Endothelial cell of umbilical vein (primary cell): ENCODE measurements around the gene ARHGAP9. TPM values are rescaled to one million over a fixed set of nuclear protein-coding genes. Genes with fewer than 3 reads are reported as not detected.
A peak's percentile ranks its signal among the peaks of the same experiment; 100 is the strongest.

ENCODE experiments used
- BruUV-seq: library from RNA; stranded (reverse); fragments of 400-500 nt; replicated peaks from 2 replicates; lab custom pipeline; 2021; lab: Mats Ljungman, UMichigan
- CTCF ChIA-PET: fragments of 300-600, 350-600 bp; sonication (Branson Sonifier 250); formaldehyde crosslinking; loops from one replicate; lab custom pipeline; 2021; ENCODE audit warnings: antibody characterized with exemption, inconsistent platforms; lab: Charles Lee
- POLR2A ChIA-PET: fragments of 300-600, 350-600 bp; sonication (Branson Sonifier 250); formaldehyde crosslinking; loops from one replicate; lab custom pipeline; 2021; ENCODE audit warnings: antibody characterized with exemption, inconsistent platforms; lab: Charles Lee
- DNase-seq: peaks from one replicate; pipeline ENCODE4 v3.0.0-alpha.2; 2011; ENCODE audit warnings: low read depth, low spot score
- FAIRE-seq: peaks from 2 replicates; lab custom pipeline; 2011; peaks lifted over from hg19 to GRCh38; lab: Jason Lieb, UNC
- H2AFZ ChIP-seq: 2 replicates; pipeline ENCODE4 v1.6.0; 2012; ENCODE audit warnings: low read depth, low read length, control low read depth, inconsistent platforms
- H3K27ac ChIP-seq: 2 replicates; pipeline ENCODE4 v1.5.1; 2011; ENCODE audit warnings: low read depth, mild to moderate bottlenecking, control low read depth, low read length, moderate library complexity; ENCODE audit not compliant: insufficient read depth
- H3K27me3 ChIP-seq, 2 experiments: 2 replicates each; pipeline versions ENCODE4 v1.6.0 to v1.6.1; 2011; ENCODE audit warnings: low read length in 2 of 2, mixed read lengths in 1 of 2; ENCODE audit not compliant: control insufficient read depth in 2 of 2, insufficient read depth in 2 of 2
- H3K36me3 ChIP-seq, 2 experiments: 2 replicates in 1 of 2; 3 replicates in 1 of 2; pipeline ENCODE4 v1.5.1; 2011; ENCODE audit warnings: low read length in 2 of 2, mild to moderate bottlenecking in 1 of 2, moderate library complexity in 1 of 2; ENCODE audit not compliant: control insufficient read depth in 2 of 2, insufficient read depth in 2 of 2; ENCODE audit errors: extremely low read depth in 1 of 2
- H3K4me1 ChIP-seq: 3 replicates; pipeline ENCODE4 v1.5.1; 2011; ENCODE audit warnings: mild to moderate bottlenecking, low read length; ENCODE audit not compliant: control insufficient read depth, insufficient read depth; ENCODE audit errors: extremely low read depth
- H3K4me2 ChIP-seq: 2 replicates; pipeline ENCODE4 v1.6.1; 2011; ENCODE audit warnings: low read length, control low read depth, mixed read lengths; ENCODE audit not compliant: insufficient read depth
- H3K4me3 ChIP-seq, 3 experiments: fragments of 200-600 bp in 1 of 3; sonication (generic), shearing (Covaris generic) in 1 of 3; replicated peaks in 1 of 3; 2 replicates each; pipeline ENCODE4 v1.5.1; 2011 to 2016; ENCODE audit warnings: control low read depth in 3 of 3, low read length in 3 of 3, mild to moderate bottlenecking in 2 of 3, inconsistent platforms in 1 of 3, low read depth in 1 of 3, moderate library complexity in 1 of 3; ENCODE audit not compliant: insufficient read depth in 1 of 3
- H3K79me2 ChIP-seq: 2 replicates; pipeline ENCODE4 v1.6.0; 2012; ENCODE audit warnings: low read length, inconsistent platforms; ENCODE audit not compliant: control insufficient read depth, insufficient read depth
- H3K9ac ChIP-seq: replicated peaks from 2 replicates; pipeline ENCODE3; 2011; ENCODE audit warnings: low read length, control low read depth; ENCODE audit not compliant: insufficient read depth; ENCODE audit errors: extremely low read depth
- H3K9me1 ChIP-seq: replicated peaks from 3 replicates; pipeline ENCODE4 v1.6.0; 2011; ENCODE audit warnings: mild to moderate bottlenecking, low read length; ENCODE audit not compliant: control insufficient read depth, insufficient read depth; ENCODE audit errors: extremely low read depth
- H3K9me3 ChIP-seq: replicated peaks from 2 replicates; pipeline ENCODE4 v1.5.1; 2012; ENCODE audit warnings: low read length, inconsistent platforms; ENCODE audit not compliant: control insufficient read depth, insufficient read depth
- H4K20me1 ChIP-seq: replicated peaks from 2 replicates; pipeline ENCODE3; 2011; ENCODE audit warnings: mild to moderate bottlenecking, low read length; ENCODE audit not compliant: control insufficient read depth, insufficient read depth; ENCODE audit errors: extremely low read depth
- CTCF ChIP-seq, 2 donors: IDR thresholded peaks; 1 replicate in 1 of 2; 2 replicates in 1 of 2; pipeline ENCODE4 v1.5.1; 2011; ENCODE audit warnings: low read length in 2 of 2, mild to moderate bottlenecking in 2 of 2, moderate library complexity in 2 of 2, control low read depth in 1 of 2, inconsistent platforms in 1 of 2, low read depth in 1 of 2; ENCODE audit not compliant: insufficient read depth in 1 of 2; ENCODE audit errors: extremely low read depth in 1 of 2
- EZH2 ChIP-seq: IDR thresholded peaks from 2 replicates; pipeline ENCODE4 v1.6.1; 2012; ENCODE audit warnings: borderline replicate concordance, low read depth, mild to moderate bottlenecking, moderate library complexity, low read length, inconsistent platforms; ENCODE audit not compliant: severe bottlenecking
- FOS ChIP-seq: IDR thresholded peaks from 2 replicates; pipeline ENCODE4 v1.6.1; 2011; ENCODE audit warnings: mild to moderate bottlenecking, low read length, moderate library complexity, borderline replicate concordance; ENCODE audit not compliant: insufficient read depth
- GATA2 ChIP-seq: IDR thresholded peaks from 2 replicates; pipeline ENCODE4 v1.7.0; 2011; ENCODE audit warnings: low read depth, mild to moderate bottlenecking, moderate library complexity, mixed read lengths, low read length; ENCODE audit not compliant: insufficient read length, insufficient read depth
- JUN ChIP-seq: IDR thresholded peaks from 2 replicates; pipeline ENCODE4 v1.6.1; 2011; ENCODE audit warnings: borderline replicate concordance, low read depth; ENCODE audit not compliant: insufficient read length, insufficient read depth
- MAX ChIP-seq: IDR thresholded peaks from 2 replicates; pipeline ENCODE4 v1.6.1; 2011; ENCODE audit not compliant: insufficient read depth, insufficient read length
- MYC ChIP-seq: IDR thresholded peaks from one replicate; pipeline ENCODE4 v1.6.1; 2011; ENCODE audit warnings: mild to moderate bottlenecking, low read depth, low read length
- dilution Hi-C: fragments of 300-500 bp; cut with MboI; formaldehyde crosslinking; loops from one replicate; pipeline ENCODE4 v1.15.0; 2019; ENCODE audit warnings: low sequenced_read_pairs; ENCODE audit not compliant: extremely low pct_ligation_motif_present
- intact Hi-C: fragments of 100-400 bp; cut with micrococcal nuclease; formaldehyde crosslinking; loops from one replicate; pipeline ENCODE4 v1.10.0; 2022
- polyA plus RNA-seq, 4 experiments: library from polyadenylated mRNA; depleted of rRNA in 3 of 4; stranded (reverse) in 3 of 4; unstranded in 1 of 4; fragments of >200 nt; gene quantifications; 2 replicates each; pipeline versions ENCODE4 v1.2.1 to v1.2.3, GENCODE V29; 2011 to 2012; ENCODE audit warnings: missing spikeins in 1 of 4
- total RNA-seq: library from RNA; stranded (reverse); gene quantifications from 2 replicates; pipeline ENCODE4 v1.2.3, GENCODE V29; 2021

The ARHGAP9 gene
- total and polyA plus RNA-seq, 2 donors (not counting 3 experiments of a cell fraction or from before 2014, with no cell fraction given): 0.25 to 0.38 TPM

GRCh38 chr12:57522887-57523705 lies 43.4 kb upstream of the ARHGAP9 start:
- peak; percentile 82 for FAIRE-seq

More at GRCh38 chr12:57522887-57523705, 43.4 kb upstream of the ARHGAP9 start:
- Histone ChIP-seq H3K79me2 (peaks cover 41% of the 10 kb centered on the region), H3K9me3 (no peaks in the 10 kb centered on the region), H3K27ac (peak overlapping the region; percentile 27), H3K4me2 (peak overlapping the region; percentile 81), H3K27me3 (no peaks in the 10 kb centered on the region), H3K36me3 (peaks cover 2 to 22% of the 10 kb centered on the region in 2 experiments), H3K9ac (peak overlapping the region; percentile 75), H3K4me3 (peak overlapping the region; percentile 47 to 83 (median 50)), H2AFZ (no peak overlapping the region), H3K4me1 (peaks cover 36% of the 10 kb centered on the region), H3K9me1 (no peaks in the 10 kb centered on the region), H4K20me1 (no peaks in the 10 kb centered on the region)
- DNase-seq: peak; percentile 72
- dilution Hi-C loops: no loop called here
- ChIA-PET CTCF (interaction anchor here (1.1 kb wide), 1 partner anchor 23 kb away, joined by 3 read pairs; no protein-coding TSS in a partner anchor), POLR2A (interaction anchor here (0.9 kb wide), 2 partner anchors 20 to 23 kb away, joined by 5 to 8 read pairs; no protein-coding TSS in a partner anchor)
- intact Hi-C loops: loop anchor here (5.0 kb wide), 1 partner anchor 36 kb away; the partner anchor contains the start of gene MARS1
- TF ChIP-seq EZH2: no peak
- TF ChIP-seq GATA2: no peak
- TF ChIP-seq CTCF (IDR thresholded peaks at IDR 0.05; ENCODE audit: extremely low read depth in 1 of 2, insufficient read depth in 1 of 2, low read depth in 1 of 2, low read length in 2 of 2): peak in 1 of 2 donors; percentile 3
- TF ChIP-seq JUN: no peak
- TF ChIP-seq MAX: no peak
- no peak for TF ChIP-seq MYC
- TF ChIP-seq FOS: no peak
- BruUV-seq: no TSS peak
